GM18499 (cell line): ENCODE data around the gene BRINP1.

Experiments
- ATAC-seq: cut with Tn5 transposase; IDR thresholded peaks from one replicate; pipeline ENCODE4 v1.9.1; 2021; ENCODE audit warnings: moderate number of reproducible peaks; ENCODE audit not compliant: insufficient read depth, unreplicated experiment

Gene BRINP1

GRCh38 chr9:119368681-119369581 is at the start of gene BRINP1:
Gene BRINP1 (minus strand): TSS chr9:119369435. CDS start chr9:119313355, 56,080 bp downstream.
- ATAC-seq, result no peak

- no peak for ATAC-seq
Measured at GRCh38 chr9:119418721-119419120, 49.5 kb upstream of the BRINP1 start.

GRCh38 chr9:119416793-119417192 is 47.6 kb upstream of the BRINP1 start:
- ATAC-seq, result no peak

GRCh38 chr9:119412399-119412798 is 43.2 kb upstream of the BRINP1 start:
- no peak for ATAC-seq

- ATAC-seq, result no peak
Measured at GRCh38 chr9:119409552-119409951, 40.3 kb upstream of the BRINP1 start.

GRCh38 chr9:119400606-119401005 is 31.4 kb upstream of the BRINP1 start:
- no peak for ATAC-seq

- ATAC-seq, result no peak
Measured at GRCh38 chr9:119398350-119398749, 29.1 kb upstream of the BRINP1 start.

- ATAC-seq, result no peak
Measured at GRCh38 chr9:119391878-119392277, 22.6 kb upstream of the BRINP1 start.

GRCh38 chr9:119375892-119376291 is 6.7 kb upstream of the BRINP1 start:
- no peak for ATAC-seq

GRCh38 chr9:119372951-119373350 is 3.7 kb upstream of the BRINP1 start:
- no peak for ATAC-seq

- ATAC-seq, result no peak
Measured at GRCh38 chr9:119370816-119371215, 1.6 kb upstream of the BRINP1 start.

GRCh38 chr9:119369680-119370366 is 588 bp upstream of the BRINP1 start:
- ATAC-seq, result no peak

- ATAC-seq, result no peak
Measured at GRCh38 chr9:119368179-119368578, 1.1 kb downstream of the BRINP1 start.

- ATAC-seq, result no peak
Measured at GRCh38 chr9:119367683-119368075, 1.6 kb downstream of the BRINP1 start.

GRCh38 chr9:119366909-119367682 is 2.1 kb downstream of the BRINP1 start:
- no peak for ATAC-seq

GRCh38 chr9:119365291-119366027 is 3.8 kb downstream of the BRINP1 start:
- no peak for ATAC-seq

GRCh38 chr9:119360237-119360636 is 9.0 kb downstream of the BRINP1 start:
- no peak for ATAC-seq

- ATAC-seq, result no peak
Measured at GRCh38 chr9:119357336-119358096, 11.7 kb downstream of the BRINP1 start.

GRCh38 chr9:119349351-119349825 is 19.8 kb downstream of the BRINP1 start:
- ATAC-seq, result no peak
